D721Med (cell line): Measurements from ENCODE around the gene ERAS.

Experiments
- DNase-seq: peaks from one replicate; pipeline ENCODE4 v3.0.0; 2011; ENCODE audit warnings: low spot score; ENCODE audit not compliant: insufficient read length
- FAIRE-seq: peaks from 2 replicates; lab custom pipeline; 2011; peaks lifted over from hg19 to GRCh38; lab: Jason Lieb, UNC
- CTCF ChIP-seq: IDR thresholded peaks from 2 replicates; pipeline ENCODE4 v1.5.1; 2012; ENCODE audit warnings: mild to moderate bottlenecking, control low read depth; ENCODE audit not compliant: insufficient read depth; ENCODE audit errors: missing control alignments

Gene ERAS

GRCh38 chrX:48824066-48824465 is 2.2 kb upstream of the ERAS start:
- DNase-seq (no peak), FAIRE-seq (no peak)
- TF ChIP-seq CTCF, result no peak

- no peak for DNase-seq
- TF ChIP-seq CTCF, result no peak
- FAIRE-seq, result no peak
Observed at GRCh38 chrX:48826876-48827653, 752 bp downstream of the ERAS start.

- TF ChIP-seq CTCF, result no peak
- DNase-seq, result no peak
- no peak for FAIRE-seq
Observed at GRCh38 chrX:48827654-48827968, 1.3 kb downstream of the ERAS start.

GRCh38 chrX:48829016-48829735 is 2.9 kb downstream of the ERAS start:
- FAIRE-seq, result no peak
- no peak for TF ChIP-seq CTCF
- DNase-seq, result no peak

- DNase-seq (no peak), FAIRE-seq (no peak)
- TF ChIP-seq CTCF, result no peak
Observed at GRCh38 chrX:48831136-48831908, 5.0 kb downstream of the ERAS start.

- DNase-seq (no peak), FAIRE-seq (no peak)
- no peak for TF ChIP-seq CTCF
Observed at GRCh38 chrX:48831909-48832291, 5.6 kb downstream of the ERAS start.
